Lower leg skin (tissue), 4 donors: ENCODE measurements around the gene PRDM11. TPM values are rescaled to one million over a fixed set of nuclear protein-coding genes. Genes with fewer than 3 reads are reported as not detected.

Experiments
- DNase-seq, 2 donors: peaks; one replicate each; pipeline ENCODE4 v3.0.0-alpha.2; 2019; ENCODE audit warnings: low spot score in 2 of 2
- H3K4me3 ChIP-seq: fragments of 200-600 bp; sonication (generic); 2 replicates; pipeline ENCODE4 v1.5.1; 2017; ENCODE audit warnings: mild to moderate bottlenecking, low read depth; ENCODE audit not compliant: poor library complexity, severe bottlenecking
- CTCF ChIP-seq, 3 donors: fragments of 450-650 bp; IDR thresholded peaks; one replicate each; pipeline ENCODE4 v1.5.1; 2016; ENCODE audit warnings: antibody characterized with exemption in 3 of 3, mild to moderate bottlenecking in 3 of 3, moderate library complexity in 2 of 3
- POLR2A ChIP-seq, 2 donors: fragments of 450-650 bp; IDR thresholded peaks; one replicate each; pipeline ENCODE4 v1.6.1; 2016 to 2017; ENCODE audit warnings: antibody characterized with exemption in 2 of 2, mild to moderate bottlenecking in 1 of 2, moderate library complexity in 1 of 2
- WGBS, 2 donors: methylation state at CpG; one replicate each; pipeline ENCODE4 v1.1.5; 2018; 5-methylcytosine and 5-hydroxymethylcytosine counted together
- intact Hi-C: fragments of 100-400 bp; cut with DNase I; formaldehyde crosslinking; loops from one replicate; pipeline ENCODE4 v1.15.0; 2023; ENCODE audit warnings: low total_unique reads
- total RNA-seq, 4 donors: library from RNA; depleted of rRNA; stranded (reverse); fragments of >200 nt; gene quantifications; one replicate each; pipeline ENCODE4 v1.1.0, GENCODE V29; 2016

PRDM11 gene
- total RNA-seq, 4 donors from 2014 or later = 3.2 to 9.5 (median 6.6) TPM

GRCh38 chr11:45233121-45233803 is 86.8 kb downstream of the PRDM11 start:
- intact Hi-C loops = no loop called here
- DNase-seq = peak in 1 of 2 donors; percentile 47
- no peak overlapping the region for H3K4me3 ChIP-seq
- 69% methylated on average over 16 of the region's 17 CpGs for WGBS, 2 donors
- TF ChIP-seq CTCF (IDR thresholded peaks at IDR 0.05) (no peak), POLR2A (IDR thresholded peaks at IDR 0.05) (no peak)

- no peak for DNase-seq
- WGBS, 2 donors = 74% methylated on average over 9 to 14 of the region's 14 CpGs
- intact Hi-C loops = no loop called here
- no peak for TF ChIP-seq CTCF (IDR thresholded peaks at IDR 0.05)
- no peak for TF ChIP-seq POLR2A (IDR thresholded peaks at IDR 0.05)
- H3K4me3 ChIP-seq = no peak overlapping the region
These were observed 87.3 kb downstream of the PRDM11 start for GRCh38 chr11:45233804-45234170.

GRCh38 chr11:45234306-45235006 is 88.0 kb downstream of the PRDM11 start:
- DNase-seq = no peak
- TF ChIP-seq POLR2A (IDR thresholded peaks at IDR 0.05) (no peak), CTCF (IDR thresholded peaks at IDR 0.05) (no peak)
- no peak overlapping the region for H3K4me3 ChIP-seq
- 92 to 94% methylated on average over 14 to 15 of the region's 15 CpGs for WGBS, 2 donors
- intact Hi-C loops = no loop called here

- intact Hi-C loops = no loop called here
- H3K4me3 ChIP-seq = no peak overlapping the region
- 35 to 46% methylated on average over 4 of the region's 4 CpGs for WGBS, 2 donors
- TF ChIP-seq CTCF (IDR thresholded peaks at IDR 0.05) (no peak), POLR2A (IDR thresholded peaks at IDR 0.05) (no peak)
- DNase-seq = no peak
These were observed 91.4 kb downstream of the PRDM11 start for GRCh38 chr11:45237711-45238315.

- 79 to 82% methylated on average over 3 of the region's 3 CpGs for WGBS, 2 donors
- DNase-seq = no peak
- intact Hi-C loops = no loop called here
- TF ChIP-seq POLR2A (IDR thresholded peaks at IDR 0.05) (no peak), CTCF (IDR thresholded peaks at IDR 0.05) (no peak)
- no peak overlapping the region for H3K4me3 ChIP-seq
These were observed 92.3 kb downstream of the PRDM11 start for GRCh38 chr11:45238724-45239123.
